Vagina (tissue), 2 donors: ENCODE data around the gene ARHGEF40. TPM values are rescaled to one million over a fixed set of nuclear protein-coding genes. Genes with fewer than 3 reads are reported as not detected.

Experiments
- DNase-seq, 2 donors: peaks; one replicate each; pipeline ENCODE4 v3.0.0-alpha.2; 2017; ENCODE audit errors: extremely low spot score in 2 of 2
- H3K27ac ChIP-seq: fragments of 200-600 bp; sonication (generic); one replicate; pipeline ENCODE4 v1.5.1; 2019
- H3K27me3 ChIP-seq: fragments of 200-600 bp; sonication (generic); one replicate; pipeline ENCODE4 v1.5.1; 2019
- H3K36me3 ChIP-seq, 2 donors: fragments of 200-600 bp; sonication (generic); one replicate each; pipeline ENCODE4 v1.5.1; 2017 to 2019
- H3K4me1 ChIP-seq: fragments of 200-600 bp; sonication (generic); one replicate; pipeline ENCODE4 v1.5.1; 2019
- H3K4me3 ChIP-seq, 2 donors: fragments of 200-600 bp; sonication (generic); 1 replicate in 1 of 2; 2 replicates in 1 of 2; pipeline ENCODE4 v1.5.1; 2016 to 2019
- H3K9me3 ChIP-seq: fragments of 200-600 bp; sonication (generic); one replicate; pipeline ENCODE4 v1.5.1; 2019
- CTCF ChIP-seq, 3 experiments: fragments of 450-650 bp in 2 of 3; fragments of 200-600 bp in 1 of 3; sonication (generic) in 1 of 3; IDR thresholded peaks; one replicate each; pipeline ENCODE4 v1.5.1; 2017 to 2019; ENCODE audit warnings: antibody characterized with exemption in 3 of 3, mild to moderate bottlenecking in 2 of 3, moderate library complexity in 2 of 3
- POLR2A ChIP-seq, 2 donors: fragments of 450-650 bp; IDR thresholded peaks; one replicate each; pipeline ENCODE4 v1.6.1; 2017; ENCODE audit warnings: antibody characterized with exemption in 2 of 2, mild to moderate bottlenecking in 2 of 2, moderate library complexity in 2 of 2
- POLR2AphosphoS5 ChIP-seq, 2 donors: sonication (generic); formaldehyde crosslinking; IDR thresholded peaks; one replicate each; pipeline ENCODE4 v1.9.0; 2017; ENCODE audit warnings: antibody characterized with exemption in 2 of 2, mild to moderate bottlenecking in 2 of 2, low read depth in 1 of 2; ENCODE audit not compliant: insufficient read depth in 1 of 2
- intact Hi-C: fragments of 100-400 bp; cut with DNase I; formaldehyde crosslinking; loops from one replicate; pipeline ENCODE4 v1.15.1; 2023
- total RNA-seq: library from RNA; depleted of rRNA; stranded (reverse); fragments of >200 nt; gene quantifications from one replicate; pipeline ENCODE4 v1.2.3, GENCODE V29; 2016

The ARHGEF40 gene
- total RNA-seq, 1 donor from 2014 or later: 36.3 TPM

- peaks cover 61% of the 10 kb centered on the region for H3K4me1 ChIP-seq
- no peak for DNase-seq
Observed at GRCh38 chr14:21070610-21071224, 613 bp downstream of the ARHGEF40 start.

GRCh38 chr14:21071225-21072030, 1.3 kb downstream of the ARHGEF40 start:
- no peaks in the 10 kb centered on the region for H3K9me3 ChIP-seq
- H3K27me3 ChIP-seq: no peaks in the 10 kb centered on the region
- TF ChIP-seq POLR2A (IDR thresholded peaks at IDR 0.05): peak in 1 of 2 donors; percentile 43
- no peak for TF ChIP-seq CTCF (IDR thresholded peaks at IDR 0.05)
- peak in 1 of 2 donors; percentile 79 for TF ChIP-seq POLR2AphosphoS5 (IDR thresholded peaks at IDR 0.05; ENCODE audit: insufficient read depth in 1 of 2, low read depth in 1 of 2)
- H3K36me3 ChIP-seq: peaks cover 0 to 23% of the 10 kb centered on the region in 2 donors
- peak overlapping the region; percentile 95 for H3K27ac ChIP-seq
- DNase-seq: peak in 1 of 2 donors; percentile 93
- peaks cover 61% of the 10 kb centered on the region for H3K4me1 ChIP-seq
- H3K4me3 ChIP-seq: peak overlapping the region; percentile 71 to 73
- intact Hi-C loops: no loop called here

More at GRCh38 chr14:21070610-21071224, 613 bp downstream of the ARHGEF40 start:
- TF ChIP-seq POLR2A (IDR thresholded peaks at IDR 0.05) (no peak), POLR2AphosphoS5 (IDR thresholded peaks at IDR 0.05; ENCODE audit: insufficient read depth in 1 of 2, low read depth in 1 of 2) (no peak), CTCF (IDR thresholded peaks at IDR 0.05) (no peak)
- Histone ChIP-seq H3K27me3 (no peaks in the 10 kb centered on the region), H3K4me3 (peak overlapping the region; percentile 71 to 73), H3K36me3 (peaks cover 0 to 16% of the 10 kb centered on the region in 2 donors), H3K9me3 (no peaks in the 10 kb centered on the region), H3K27ac (peak overlapping the region; percentile 95)
- intact Hi-C loops: no loop called here

- TF ChIP-seq POLR2A (IDR thresholded peaks at IDR 0.05) (peak in 1 of 2 donors; percentile 32), CTCF (IDR thresholded peaks at IDR 0.05) (no peak), POLR2AphosphoS5 (IDR thresholded peaks at IDR 0.05; ENCODE audit: insufficient read depth in 1 of 2, low read depth in 1 of 2) (peak in 1 of 2 donors; percentile 18)
- Histone ChIP-seq H3K4me1 (peaks cover 61% of the 10 kb centered on the region), H3K36me3 (peaks cover 0 to 29% of the 10 kb centered on the region in 2 donors), H3K9me3 (no peaks in the 10 kb centered on the region), H3K4me3 (peak overlapping the region; percentile 71 to 73), H3K27me3 (no peaks in the 10 kb centered on the region), H3K27ac (peak overlapping the region; percentile 95)
- no peak for DNase-seq
- intact Hi-C loops: no loop called here
Observed at GRCh38 chr14:21072031-21072473, 1.9 kb downstream of the ARHGEF40 start.

- Histone ChIP-seq H3K9me3 (no peaks in the 10 kb centered on the region), H3K27ac (peak overlapping the region; percentile 95), H3K27me3 (no peaks in the 10 kb centered on the region), H3K4me3 (no peak overlapping the region), H3K36me3 (peaks cover 0 to 32% of the 10 kb centered on the region in 2 donors), H3K4me1 (peaks cover 61% of the 10 kb centered on the region)
- intact Hi-C loops: no loop called here
- TF ChIP-seq POLR2AphosphoS5 (IDR thresholded peaks at IDR 0.05; ENCODE audit: insufficient read depth in 1 of 2, low read depth in 1 of 2) (no peak), POLR2A (IDR thresholded peaks at IDR 0.05) (no peak), CTCF (IDR thresholded peaks at IDR 0.05) (no peak)
- DNase-seq: no peak
Observed at GRCh38 chr14:21072781-21073339, 2.8 kb downstream of the ARHGEF40 start.
